GM03348 (cell line): Measurements from ENCODE around the gene GLIPR2.
A peak's percentile ranks its signal among the peaks of the same experiment; 100 is the strongest.
"Not testable (repeated sequence)": the region's sequence is repeated elsewhere in the genome, so short reads cannot be mapped to it uniquely, and the experiment has no call there.

Experiments
- DNase-seq: peaks from one replicate; pipeline ENCODE4 v3.0.0; 2012; ENCODE audit warnings: low spot score

The GLIPR2 gene

DNA sequence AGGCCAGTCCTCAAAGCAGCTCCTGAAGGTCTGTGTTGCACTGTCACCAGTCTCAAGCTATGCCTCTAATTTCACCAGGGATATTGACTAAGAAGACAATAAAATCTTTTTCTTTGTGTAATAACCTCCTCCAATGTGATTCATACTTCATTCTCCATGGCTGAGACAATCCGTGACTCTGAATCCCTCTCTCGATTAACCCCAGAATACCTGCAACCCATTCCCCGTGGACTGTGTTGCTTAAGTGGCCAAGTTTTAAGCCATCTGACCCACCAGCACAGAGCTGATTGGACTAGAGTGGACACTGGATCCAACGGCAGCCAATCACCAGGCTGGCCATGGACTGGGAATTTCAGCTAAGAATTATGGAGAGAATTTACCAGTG, 27.2 kb downstream of the GLIPR2 start:
- DNase-seq, result peak; percentile 59

DNA sequence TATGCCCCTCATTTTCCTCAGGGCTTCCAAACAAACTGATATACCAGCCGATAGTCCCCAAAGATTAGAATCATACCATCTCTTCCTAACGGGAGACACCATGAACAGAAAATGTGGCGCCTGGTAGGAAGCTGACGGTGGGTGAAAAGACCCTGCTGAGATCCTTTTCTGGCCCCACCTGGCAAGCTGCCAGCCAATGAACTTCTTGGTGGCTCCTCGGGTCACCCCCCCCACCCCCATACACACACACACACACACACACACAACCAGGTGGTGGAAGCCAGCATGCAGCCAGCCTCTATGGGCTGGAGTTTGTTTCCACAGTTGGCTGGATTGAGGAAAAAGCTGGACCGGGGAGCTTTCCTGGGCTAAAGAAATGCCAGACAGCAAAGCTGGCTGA, 27.8 kb downstream of the GLIPR2 start:
- DNase-seq, result no peak

DNA sequence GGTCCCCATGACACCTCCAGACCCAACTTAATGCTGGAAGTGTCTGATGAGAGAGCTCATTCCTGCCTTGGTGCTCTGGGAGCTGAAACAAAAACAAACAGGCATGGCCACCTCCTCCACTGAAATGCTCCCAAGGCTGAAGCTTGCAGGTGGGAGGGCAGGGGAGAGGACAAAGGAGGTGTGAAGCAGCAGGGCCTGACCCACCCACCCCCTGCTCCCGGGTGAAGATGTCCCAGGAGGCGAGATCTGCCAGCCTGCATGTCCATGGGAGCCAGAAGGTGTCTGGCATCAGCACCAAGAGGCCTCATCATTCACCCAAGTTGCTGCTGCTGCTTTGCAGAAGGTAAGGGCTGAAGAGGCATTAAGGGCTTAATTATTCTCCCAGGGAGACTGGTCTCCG, 28.5 kb downstream of the GLIPR2 start:
- no peak for DNase-seq

DNA sequence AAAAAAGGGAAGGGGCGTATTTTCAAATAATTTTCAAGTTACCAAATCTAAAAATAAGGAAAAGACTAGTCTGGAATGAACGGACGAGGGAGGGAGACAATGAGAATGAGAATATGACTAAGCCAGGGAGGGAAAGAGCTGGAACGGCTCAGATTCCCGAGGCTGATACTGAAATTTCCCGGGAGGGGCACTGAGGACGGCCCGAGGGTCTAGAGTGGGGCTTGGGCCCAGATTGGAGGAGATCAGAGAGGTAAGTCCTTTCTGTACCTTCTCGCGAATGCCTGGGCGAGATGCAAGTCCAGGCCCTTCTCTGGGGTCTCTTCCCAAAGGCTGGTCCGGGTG, 29.3 kb downstream of the GLIPR2 start:
- DNase-seq, result peak; percentile 76

DNA sequence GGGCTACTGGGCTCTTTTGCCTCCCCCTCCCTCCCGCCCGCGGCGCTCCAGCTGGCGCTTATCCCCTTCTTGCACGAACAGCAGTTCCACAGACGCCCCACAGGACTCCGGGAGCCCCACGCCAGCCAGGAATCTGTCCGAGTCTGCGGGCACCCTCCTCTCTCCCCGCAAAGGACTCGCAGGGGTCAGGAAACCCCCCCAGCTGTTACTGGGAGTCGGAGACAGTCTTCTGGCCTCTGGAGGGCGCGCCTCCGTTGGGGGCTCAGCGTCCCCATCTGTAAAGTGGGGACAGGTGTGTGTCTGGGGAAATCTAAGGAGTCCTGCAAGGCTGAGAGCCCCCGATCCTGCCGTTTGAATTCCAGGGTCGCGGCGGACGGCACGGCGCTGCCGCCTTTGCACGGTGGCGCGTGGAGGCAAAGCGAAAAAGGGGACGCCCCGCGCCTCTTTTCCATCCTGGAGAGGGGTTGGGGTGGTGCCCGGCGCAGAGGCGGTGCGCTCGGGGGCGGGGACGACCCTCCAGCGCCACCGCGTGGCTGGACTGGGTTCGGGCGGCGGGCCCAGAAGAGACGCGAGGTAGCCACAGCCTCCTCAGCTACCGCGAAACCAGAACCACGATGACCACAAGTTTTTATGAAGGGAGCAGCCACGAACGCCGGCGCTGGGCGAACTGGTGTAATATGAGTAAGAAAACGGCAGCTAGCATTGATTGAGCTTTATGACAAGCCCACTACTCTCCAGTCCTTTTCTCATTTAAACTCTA, 29.8 kb downstream of the GLIPR2 start:
- peak; percentile 95 for DNase-seq

DNA sequence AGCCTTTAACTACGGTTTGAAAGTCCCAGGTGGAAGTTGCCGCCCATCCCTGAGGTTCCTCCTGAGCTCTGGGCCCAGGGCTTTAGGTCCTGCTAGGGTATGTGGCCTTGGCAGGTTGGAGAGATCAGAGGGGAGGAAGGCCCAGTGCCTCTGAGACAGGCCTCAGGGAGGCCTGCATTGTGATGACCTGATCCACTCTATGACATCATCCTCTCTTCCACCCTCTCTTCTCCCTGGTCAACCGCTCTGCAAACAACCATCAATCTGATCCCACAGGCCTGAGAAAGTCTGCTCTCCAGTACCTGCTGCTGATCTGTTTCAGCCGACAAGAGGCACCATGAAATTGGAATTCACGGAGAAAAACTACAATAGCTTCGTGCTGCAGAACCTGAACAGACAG, 32.6 kb downstream of the GLIPR2 start, which contains the start of gene CCIN:
Gene CCIN (plus strand): TSS at position 223 of the 400 bp plus-strand sequence. CDS start 115 bp downstream, at position 338.
- no peak for DNase-seq

DNA sequence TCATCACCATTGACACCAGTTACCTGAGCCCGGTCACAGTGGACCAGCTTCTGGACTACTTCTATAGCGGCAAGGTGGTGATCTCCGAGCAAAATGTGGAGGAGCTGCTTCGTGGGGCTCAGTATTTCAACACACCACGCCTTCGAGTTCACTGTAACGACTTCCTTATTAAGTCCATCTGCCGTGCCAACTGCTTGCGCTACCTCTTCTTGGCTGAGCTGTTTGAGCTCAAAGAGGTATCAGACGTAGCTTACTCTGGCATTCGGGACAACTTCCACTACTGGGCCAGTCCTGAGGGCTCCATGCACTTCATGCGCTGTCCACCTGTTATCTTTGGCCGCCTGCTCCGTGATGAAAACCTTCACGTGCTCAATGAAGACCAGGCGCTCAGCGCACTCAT, 33.2 kb downstream of the GLIPR2 start:
- no peak for DNase-seq

DNA sequence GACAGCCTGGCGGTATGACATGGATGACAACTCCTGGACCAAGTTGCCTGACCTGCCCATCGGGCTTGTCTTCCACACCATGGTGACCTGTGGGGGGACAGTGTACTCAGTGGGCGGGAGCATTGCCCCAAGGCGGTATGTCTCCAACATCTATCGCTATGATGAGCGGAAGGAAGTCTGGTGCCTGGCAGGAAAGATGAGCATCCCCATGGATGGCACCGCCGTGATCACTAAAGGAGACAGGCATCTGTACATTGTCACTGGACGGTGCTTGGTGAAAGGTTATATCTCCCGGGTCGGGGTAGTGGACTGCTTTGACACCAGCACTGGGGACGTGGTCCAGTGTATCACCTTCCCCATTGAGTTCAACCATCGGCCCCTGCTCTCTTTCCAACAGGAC, 34.0 kb downstream of the GLIPR2 start:
- DNase-seq, result no peak

DNA sequence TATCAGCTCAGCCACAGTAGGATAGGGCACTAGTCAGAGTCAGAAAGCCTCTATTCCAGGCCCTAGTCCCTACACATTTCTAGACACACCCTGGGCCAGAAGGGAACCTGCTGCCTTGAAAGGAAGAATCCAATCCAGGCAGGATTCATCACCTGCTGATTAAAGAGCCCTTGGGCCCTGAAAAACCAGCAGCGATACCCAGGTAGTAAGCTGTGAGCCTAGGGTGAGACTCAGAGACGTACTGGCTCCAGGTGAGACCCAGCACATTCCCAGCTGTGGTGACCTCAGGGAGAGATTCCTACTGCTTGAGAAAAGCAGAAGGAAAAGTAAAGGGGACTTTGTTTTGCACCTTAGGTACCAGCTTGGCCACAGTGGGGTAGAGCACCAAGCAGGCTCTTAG, 37.3 kb downstream of the GLIPR2 start:
- DNase-seq, result no peak

DNA sequence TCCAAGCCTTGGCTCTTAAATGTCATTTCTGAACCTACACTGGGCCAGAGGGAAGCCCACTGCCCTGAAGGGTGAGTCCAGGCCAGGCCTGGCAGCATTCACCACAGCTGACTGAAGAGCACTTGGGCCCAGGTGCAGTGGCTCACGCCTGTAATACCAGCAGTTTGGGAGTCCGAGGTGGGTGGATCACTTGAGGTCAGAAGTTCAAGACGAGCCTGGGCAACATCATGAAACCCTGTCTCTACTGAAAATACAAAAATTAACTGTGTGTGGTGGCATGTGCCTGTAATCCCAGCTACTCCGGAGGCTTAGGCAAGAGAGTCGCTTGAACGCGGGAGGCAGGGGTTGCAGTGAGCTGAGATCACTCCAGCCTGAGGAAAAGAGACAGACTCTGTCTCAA, 37.7 kb downstream of the GLIPR2 start:
- no peak for DNase-seq

DNA sequence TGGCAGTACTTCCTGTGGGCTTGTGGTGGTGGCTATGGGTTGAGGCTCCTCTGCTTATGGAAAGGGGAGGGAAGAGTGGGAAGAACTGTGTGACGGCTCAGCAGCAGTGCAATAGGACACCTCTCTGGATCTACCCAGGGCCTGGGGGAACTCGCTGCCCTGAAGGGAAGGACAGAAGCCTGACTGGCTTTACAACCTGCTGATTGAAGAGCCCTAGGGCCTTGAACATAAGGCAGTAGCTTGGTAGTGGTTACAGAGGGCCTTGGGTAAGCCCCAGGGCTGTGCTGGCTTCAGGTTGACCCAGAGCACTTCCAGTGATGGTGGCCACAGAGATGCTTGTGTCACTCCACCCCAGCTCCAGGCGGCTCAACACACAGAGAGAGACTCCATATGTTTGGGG, 38.2 kb downstream of the GLIPR2 start:
- DNase-seq, result no peak

DNA sequence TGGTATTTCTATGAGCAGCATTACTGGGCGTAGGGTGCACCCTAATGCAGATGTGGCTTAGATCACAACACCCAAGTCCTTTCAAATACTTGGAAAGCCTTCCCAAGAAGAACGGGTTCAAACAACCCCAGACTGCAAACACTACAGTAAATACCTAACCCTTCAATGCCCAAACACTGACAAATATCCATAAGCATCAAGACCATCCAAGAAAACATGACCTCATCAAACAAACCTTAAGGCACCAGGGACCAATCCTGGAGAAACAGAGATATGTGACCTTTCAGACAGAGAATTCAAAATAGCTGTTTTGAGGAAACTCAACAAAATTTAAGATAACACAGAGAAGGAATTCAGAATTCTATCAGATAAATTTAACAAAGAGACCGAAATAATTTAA, 38.7 kb downstream of the GLIPR2 start:
- not testable (repeated sequence) for DNase-seq

DNA sequence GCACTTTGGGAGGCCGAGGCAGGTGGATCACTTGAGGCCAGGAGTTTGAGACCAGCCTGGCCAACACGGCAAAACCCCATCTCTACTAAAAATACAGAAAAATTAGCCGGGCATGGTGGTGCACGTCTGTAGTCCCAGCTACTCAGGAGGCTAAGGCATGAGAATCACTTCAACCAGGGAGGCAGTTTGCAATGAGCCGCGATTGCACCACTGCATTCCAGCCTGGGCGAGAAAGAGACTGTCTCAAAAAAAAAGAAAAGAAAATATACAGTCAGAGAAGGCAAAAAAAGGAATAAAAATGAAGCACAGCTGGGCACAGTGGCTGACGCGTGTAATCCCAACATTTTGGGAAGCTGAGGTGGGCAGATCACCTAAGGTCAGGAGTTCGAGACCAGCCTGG, 40.0 kb downstream of the GLIPR2 start:
- DNase-seq, result not testable (repeated sequence)

DNA sequence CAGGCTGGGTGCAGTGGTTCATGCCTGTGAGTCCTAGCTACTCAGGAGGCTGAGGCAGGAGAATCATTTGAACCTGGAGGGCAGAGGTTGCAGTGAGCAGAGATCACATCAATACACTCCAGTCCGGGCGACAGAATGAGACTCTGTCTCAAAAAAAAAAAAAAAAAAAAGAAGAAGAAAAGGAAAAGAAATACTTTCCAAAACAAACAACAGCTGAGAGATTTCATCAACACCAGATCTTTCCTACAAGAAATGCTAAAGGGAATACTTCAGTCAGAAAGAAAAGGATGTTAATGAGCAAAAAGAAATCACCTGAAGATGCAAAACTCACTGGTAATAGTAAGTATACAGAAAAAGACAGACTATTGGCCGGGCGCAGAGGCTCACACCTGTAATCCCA, 41.0 kb downstream of the GLIPR2 start:
- DNase-seq, result no peak

DNA sequence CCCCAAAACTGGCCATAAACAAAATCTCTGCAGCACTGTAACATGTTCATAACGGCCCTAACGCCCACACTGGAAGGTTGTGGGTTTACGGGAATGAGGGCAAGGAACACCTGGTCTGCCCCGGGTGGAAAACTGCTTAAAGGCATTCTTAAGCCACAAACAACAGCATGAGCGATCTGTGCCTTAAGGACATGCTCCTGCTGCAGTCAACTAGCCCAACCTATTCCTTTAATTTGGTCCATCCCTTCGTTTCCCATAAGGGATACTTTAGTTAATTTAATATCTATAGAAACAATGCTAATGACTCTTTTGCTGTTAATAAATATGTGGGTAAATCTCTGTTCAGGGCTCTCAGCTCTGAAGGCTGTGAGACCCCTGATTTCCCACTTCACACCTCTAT, 43.7 kb downstream of the GLIPR2 start:
- DNase-seq, result not testable (repeated sequence)

DNA sequence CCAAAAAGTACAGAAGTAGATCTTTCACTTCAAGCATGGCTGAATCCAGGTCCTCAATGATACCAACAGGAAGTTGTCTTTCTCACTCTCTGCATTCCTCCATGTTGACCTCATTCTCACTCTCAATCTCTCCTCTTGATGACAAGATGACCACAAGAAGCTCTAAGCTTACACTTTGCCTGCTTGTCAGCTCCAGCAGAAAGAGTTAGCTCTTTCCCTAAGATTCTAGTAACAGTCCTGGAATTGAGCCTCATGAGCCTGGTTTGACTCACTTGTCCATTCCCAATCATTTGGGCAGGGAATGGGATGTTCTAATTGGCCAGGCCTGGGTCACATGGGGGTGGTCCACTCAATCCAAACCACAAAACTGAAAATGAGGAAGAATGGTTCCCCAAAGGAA, 50.9 kb downstream of the GLIPR2 start:
- peak; percentile 83 for DNase-seq

DNA sequence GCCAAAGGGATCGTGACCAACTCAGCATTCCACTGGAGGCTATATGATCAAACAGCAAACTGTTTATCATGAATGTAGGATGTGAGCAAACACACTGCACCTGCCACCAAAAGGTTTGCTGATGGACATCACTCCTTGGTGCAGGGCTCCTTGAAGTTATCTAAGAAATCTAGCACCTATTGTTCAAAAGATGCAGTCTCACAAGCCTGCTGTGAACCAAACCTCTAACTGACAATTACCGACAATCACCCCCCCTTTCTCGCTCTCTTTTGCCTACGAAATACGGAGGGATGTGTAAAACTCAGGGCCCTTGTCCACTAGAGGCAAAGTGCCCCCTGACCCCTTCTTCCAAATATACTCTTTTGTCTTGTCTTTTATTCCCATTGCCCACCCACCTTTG, 51.7 kb downstream of the GLIPR2 start:
- no peak for DNase-seq

DNA sequence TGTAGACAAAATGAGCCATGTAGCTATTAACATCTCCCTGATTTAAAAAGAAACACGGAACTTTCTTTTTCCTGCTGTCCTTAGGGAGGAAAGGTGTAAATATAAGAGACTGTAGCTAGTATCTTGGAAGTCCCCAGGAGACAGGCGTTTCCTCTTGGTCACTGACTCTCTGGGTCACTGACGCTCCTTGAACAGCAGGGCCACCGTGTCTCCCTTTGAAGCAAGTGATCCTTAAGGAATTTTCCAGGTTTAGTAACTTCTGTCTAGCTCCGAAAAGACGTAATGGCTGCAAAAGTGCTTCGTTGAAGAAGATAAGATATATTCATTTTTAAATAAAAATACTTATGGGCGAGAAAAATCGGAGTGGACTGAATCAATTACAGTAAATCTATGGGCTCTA, 53.4 kb downstream of the GLIPR2 start:
- no peak for DNase-seq

DNA sequence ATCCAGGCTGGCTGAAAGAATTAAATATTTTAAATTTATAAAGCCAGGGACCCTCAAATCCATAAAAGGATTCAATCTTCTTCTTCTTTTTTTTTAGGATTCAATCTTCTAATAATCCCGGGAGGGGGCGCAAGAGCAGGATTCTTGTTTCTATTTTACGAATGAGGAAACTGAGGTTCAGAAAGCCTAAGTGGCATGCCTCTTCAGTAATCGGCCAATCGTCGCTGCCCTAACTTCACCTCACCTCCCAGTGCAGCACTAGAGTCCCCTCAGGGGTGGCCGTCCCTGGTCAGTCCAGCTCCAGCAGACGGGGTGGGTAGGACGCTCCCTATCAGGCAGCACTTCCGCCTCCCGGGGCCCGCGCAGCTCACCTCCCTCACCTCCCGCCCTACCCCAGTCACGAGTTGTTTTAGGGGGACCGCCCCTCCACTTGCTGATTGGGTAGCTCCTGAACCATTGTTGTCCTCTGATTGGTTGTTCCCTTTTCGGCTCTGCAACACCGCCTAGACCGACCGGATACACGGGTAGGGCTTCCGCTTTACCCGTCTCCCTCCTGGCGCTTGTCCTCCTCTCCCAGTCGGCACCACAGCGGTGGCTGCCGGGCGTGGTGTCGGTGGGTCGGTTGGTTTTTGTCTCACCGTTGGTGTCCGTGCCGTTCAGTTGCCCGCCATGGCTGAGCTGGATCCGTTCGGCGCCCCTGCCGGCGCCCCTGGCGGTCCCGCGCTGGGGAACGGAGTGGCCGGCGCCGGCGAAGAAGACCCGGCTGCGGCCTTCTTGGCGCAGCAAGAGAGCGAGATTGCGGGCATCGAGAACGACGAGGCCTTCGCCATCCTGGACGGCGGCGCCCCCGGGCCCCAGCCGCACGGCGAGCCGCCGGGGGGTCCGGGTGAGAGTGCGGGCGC, 54.1 kb downstream of the GLIPR2 start, which contains the start of gene CLTA:
Gene CLTA (plus strand): TSS at position 534 of the 902 bp plus-strand sequence. CDS start 136 bp downstream, at position 670.
- peak; percentile 99 for DNase-seq

DNA sequence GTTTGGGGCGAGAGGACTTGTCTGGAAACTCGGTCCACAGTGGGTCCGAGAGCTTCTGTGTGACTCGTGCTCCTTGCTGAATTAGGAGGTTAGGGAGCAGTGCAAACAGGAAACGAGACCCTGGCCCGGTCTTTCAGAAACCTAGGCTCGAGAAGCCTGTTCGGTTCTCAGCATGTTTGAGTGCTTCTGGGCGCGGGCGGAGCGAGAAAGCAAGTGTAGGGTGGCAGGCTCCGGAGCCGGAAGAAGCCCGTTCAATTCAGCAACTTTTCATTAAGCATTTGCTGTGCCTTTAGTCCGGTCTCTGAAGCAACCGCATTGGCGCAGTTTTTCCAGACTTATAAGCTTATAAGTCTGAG, 54.7 kb downstream of the GLIPR2 start:
- DNase-seq, result no peak

DNA sequence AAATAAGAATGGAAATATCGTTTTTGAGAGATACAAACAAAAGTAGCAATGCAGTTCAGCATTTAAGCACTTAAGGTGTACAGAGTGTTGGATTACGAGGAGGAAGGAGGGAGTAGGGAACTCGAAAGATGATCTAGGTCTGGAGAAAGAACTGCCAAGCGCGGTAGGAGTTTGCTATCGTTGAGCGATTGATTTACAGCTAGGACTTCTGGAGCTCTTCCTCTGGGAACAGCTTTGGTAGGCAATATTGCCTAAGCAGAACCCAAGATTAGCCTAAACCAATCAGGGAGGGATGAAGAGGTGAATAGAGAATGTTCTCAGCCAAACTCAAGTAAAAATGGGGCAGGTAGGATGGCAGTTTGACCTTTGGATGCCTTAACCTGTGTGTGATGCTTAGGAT, 55.2 kb downstream of the GLIPR2 start:
- DNase-seq, result no peak

DNA sequence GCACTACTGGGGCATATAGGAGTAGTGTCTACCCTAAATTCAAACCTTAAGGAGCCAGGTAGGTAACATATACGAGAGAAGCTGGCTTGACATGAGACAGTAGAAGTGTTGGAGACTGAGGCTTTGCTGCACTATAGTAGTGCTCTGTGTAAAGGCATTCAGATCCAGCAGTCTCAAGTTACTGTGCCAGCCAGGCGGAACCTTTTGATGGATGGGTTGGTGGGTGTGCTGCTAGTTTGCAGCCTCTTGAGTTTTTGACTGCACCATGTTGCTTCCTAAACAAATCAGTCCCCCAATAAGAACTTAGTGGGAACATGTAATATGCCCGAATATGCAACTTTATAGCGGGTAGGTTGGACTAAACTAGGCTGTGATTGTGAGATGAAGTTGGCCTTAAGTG, 55.7 kb downstream of the GLIPR2 start:
- DNase-seq, result no peak

DNA sequence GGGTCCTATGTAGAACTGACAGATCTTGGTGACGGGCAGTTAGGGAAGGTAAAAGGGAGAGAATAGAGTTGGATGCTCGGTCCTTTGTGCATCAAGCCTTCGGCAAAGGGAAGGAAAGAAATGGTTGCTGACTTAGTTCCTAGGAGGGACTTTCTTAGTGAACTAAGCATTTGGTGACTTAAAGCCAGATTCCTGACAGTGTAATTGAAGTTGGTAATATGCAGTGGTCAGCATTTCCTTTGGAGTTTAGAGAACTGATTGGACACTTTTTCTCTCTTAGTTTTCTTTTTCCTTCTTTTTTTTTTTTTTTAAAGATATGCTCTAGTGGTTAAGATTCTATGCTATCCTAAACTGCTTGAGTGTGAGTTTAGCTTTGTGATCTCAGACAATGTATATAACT, 56.5 kb downstream of the GLIPR2 start:
- no peak for DNase-seq
